ENCODE data around the gene RABEPK.

DNA sequence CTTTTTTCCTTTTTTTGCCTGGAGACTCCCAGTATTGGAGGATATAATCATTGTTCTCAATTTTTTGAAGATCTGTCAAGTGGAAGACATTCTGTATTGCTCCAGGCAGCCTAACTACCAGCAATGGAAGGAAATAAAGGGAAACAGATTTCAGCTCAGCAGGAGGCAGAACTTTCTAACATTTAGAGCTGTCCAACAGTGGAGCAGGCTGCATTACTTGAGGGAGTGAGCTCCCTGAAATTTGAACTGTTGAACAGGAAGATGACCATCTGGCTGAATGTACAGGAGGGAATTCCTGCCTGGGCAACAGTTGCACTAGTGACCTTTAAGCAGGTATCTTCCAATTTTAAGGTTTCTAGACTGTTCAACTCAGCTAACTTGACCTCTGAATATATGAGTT is 60.2 kb downstream of the RABEPK start:
- TF ChIP-seq EZH2 (IDR thresholded peaks at IDR 0.05; ENCODE audit: low read depth) (no peak), CTCF (conservative IDR thresholded peaks at IDR 0.05) (no peak)

Measured in PC-9 (cell line).